OCI-LY1 (cell line): ENCODE results near the gene ESRP2.

Experiments
- H2AFZ ChIP-seq: fragments of 200-600 bp; sonication (generic), shearing (Covaris generic); 2 replicates; pipeline ENCODE4 v1.6.0; 2014; ENCODE audit warnings: antibody characterized with exemption, mild to moderate bottlenecking, low read length
- H3F3A ChIP-seq: fragments of 200-600 bp; sonication (generic), shearing (Covaris generic); 2 replicates; pipeline ENCODE4 v1.6.0; 2014; ENCODE audit warnings: mild to moderate bottlenecking, antibody characterized with exemption, low read length, moderate library complexity; ENCODE audit not compliant: insufficient read depth
- H3K27ac ChIP-seq: fragments of 200-600 bp; sonication (generic); 2 replicates; pipeline ENCODE4 v1.5.1; 2014; ENCODE audit warnings: low read length, mixed run types, mild to moderate bottlenecking, low read depth; ENCODE audit not compliant: poor library complexity, severe bottlenecking
- H3K27me3 ChIP-seq: fragments of 200-600 bp; sonication (generic); 2 replicates; pipeline ENCODE4 v1.6.0; 2014; ENCODE audit warnings: antibody characterized with exemption, mild to moderate bottlenecking, low read length, moderate library complexity; ENCODE audit not compliant: insufficient read depth
- H3K36me3 ChIP-seq: fragments of 200-600 bp; sonication (generic); 2 replicates; pipeline ENCODE4 v1.6.1; 2014; ENCODE audit warnings: mild to moderate bottlenecking, antibody characterized with exemption, low read length, moderate library complexity, mixed read lengths; ENCODE audit not compliant: insufficient read depth
- H3K4me1 ChIP-seq: fragments of 200-600 bp; sonication (generic); 2 replicates; pipeline ENCODE4 v1.5.1; 2014; ENCODE audit warnings: mild to moderate bottlenecking, low read length, moderate library complexity; ENCODE audit not compliant: insufficient read depth, severe bottlenecking
- H3K4me2 ChIP-seq: fragments of 200-600 bp; sonication (generic), shearing (Covaris generic); 2 replicates; pipeline ENCODE4 v1.6.1; 2014; ENCODE audit warnings: low read length
- H3K4me3 ChIP-seq: fragments of 200-600 bp; sonication (generic); 2 replicates; pipeline ENCODE4 v1.5.1; 2014; ENCODE audit warnings: low read length, low read depth, mild to moderate bottlenecking, mixed read lengths; ENCODE audit not compliant: poor library complexity, severe bottlenecking
- H3K79me2 ChIP-seq: fragments of 200-600 bp; shearing (Covaris generic); 2 replicates; pipeline ENCODE4 v1.6.1; 2016; ENCODE audit warnings: mixed run types, low read length, mixed read lengths; ENCODE audit not compliant: insufficient read depth
- H3K9ac ChIP-seq: fragments of 200-600 bp; sonication (generic), shearing (Covaris generic); 2 replicates; pipeline ENCODE4 v1.6.1; 2014; ENCODE audit warnings: mild to moderate bottlenecking, low read length, mixed read lengths
- H3K9me2 ChIP-seq: fragments of 200-600 bp; sonication (generic), shearing (Covaris generic); 2 replicates; pipeline ENCODE4 v1.6.1; 2014; ENCODE audit warnings: low read depth, mild to moderate bottlenecking, low read length, mixed read lengths
- H3K9me3 ChIP-seq: fragments of 200-600 bp; shearing (Covaris generic); 2 replicates; pipeline ENCODE4 v1.6.1; 2014; ENCODE audit warnings: low read length, mixed read lengths
- H4K20me1 ChIP-seq: fragments of 200-600 bp; sonication (generic), shearing (Covaris generic); 2 replicates; pipeline ENCODE4 v1.6.0; 2016; ENCODE audit warnings: mild to moderate bottlenecking, low read length; ENCODE audit not compliant: insufficient read depth
- EZH2 ChIP-seq: fragments of 200-600 bp; sonication (generic), shearing (Covaris generic); IDR thresholded peaks from 2 replicates; pipeline ENCODE4 v1.8.0; 2017; ENCODE audit warnings: borderline replicate concordance, mixed run types, mild to moderate bottlenecking, antibody characterized with exemption, low read length, moderate library complexity, mixed read lengths
- TF ChIP-seq, protein P1 (sequence below): fragments of 200-600 bp; sonication (generic), shearing (Covaris generic); IDR thresholded peaks from 2 replicates; pipeline ENCODE4 v1.5.1; 2017; ENCODE audit warnings: mild to moderate bottlenecking, antibody characterized with exemption, low read length, moderate library complexity, mixed read lengths

Gene ESRP2

DNA sequence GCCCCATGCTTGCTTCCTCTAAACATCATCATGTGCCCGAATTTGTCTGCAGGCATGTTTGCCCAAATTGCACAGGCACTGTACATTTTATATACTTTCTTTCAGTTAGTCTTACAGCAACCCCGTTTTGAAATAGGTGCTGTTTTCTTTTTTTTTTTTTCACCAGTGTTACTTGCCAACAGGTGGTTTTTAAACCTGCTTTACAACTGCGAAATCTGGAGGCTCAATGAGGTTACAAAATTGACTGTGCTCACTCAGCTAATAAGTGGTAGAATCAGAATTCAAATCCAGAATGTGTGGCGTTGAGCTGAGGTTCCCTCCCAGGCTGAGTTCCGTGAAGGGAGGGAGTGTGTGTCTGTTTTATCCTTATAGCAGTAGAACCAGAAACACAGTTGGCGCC lies 15.0 kb upstream of the ESRP2 start:
- Histone ChIP-seq H3K4me1 (peaks cover 54% of the 10 kb centered on the region), H3K27ac (peak overlapping the region; percentile 98)

GRCh38 chr16:68249371-68249770 lies 13.4 kb upstream of the ESRP2 start:
- H3K9me3 ChIP-seq: no peaks in the 10 kb centered on the region
- peak overlapping the region; percentile 44 for H3K27ac ChIP-seq
- no peaks in the 10 kb centered on the region for H3K27me3 ChIP-seq
- H3K9ac ChIP-seq: no peak overlapping the region
- H3K4me2 ChIP-seq: no peak overlapping the region
- H3K79me2 ChIP-seq: no peaks in the 10 kb centered on the region
- no peak overlapping the region for H2AFZ ChIP-seq
- TF ChIP-seq, protein P1, sequence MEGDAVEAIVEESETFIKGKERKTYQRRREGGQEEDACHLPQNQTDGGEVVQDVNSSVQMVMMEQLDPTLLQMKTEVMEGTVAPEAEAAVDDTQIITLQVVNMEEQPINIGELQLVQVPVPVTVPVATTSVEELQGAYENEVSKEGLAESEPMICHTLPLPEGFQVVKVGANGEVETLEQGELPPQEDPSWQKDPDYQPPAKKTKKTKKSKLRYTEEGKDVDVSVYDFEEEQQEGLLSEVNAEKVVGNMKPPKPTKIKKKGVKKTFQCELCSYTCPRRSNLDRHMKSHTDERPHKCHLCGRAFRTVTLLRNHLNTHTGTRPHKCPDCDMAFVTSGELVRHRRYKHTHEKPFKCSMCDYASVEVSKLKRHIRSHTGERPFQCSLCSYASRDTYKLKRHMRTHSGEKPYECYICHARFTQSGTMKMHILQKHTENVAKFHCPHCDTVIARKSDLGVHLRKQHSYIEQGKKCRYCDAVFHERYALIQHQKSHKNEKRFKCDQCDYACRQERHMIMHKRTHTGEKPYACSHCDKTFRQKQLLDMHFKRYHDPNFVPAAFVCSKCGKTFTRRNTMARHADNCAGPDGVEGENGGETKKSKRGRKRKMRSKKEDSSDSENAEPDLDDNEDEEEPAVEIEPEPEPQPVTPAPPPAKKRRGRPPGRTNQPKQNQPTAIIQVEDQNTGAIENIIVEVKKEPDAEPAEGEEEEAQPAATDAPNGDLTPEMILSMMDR: no peak
- no peak for TF ChIP-seq EZH2
- peaks cover 28% of the 10 kb centered on the region for H3K36me3 ChIP-seq
- peaks cover 60% of the 10 kb centered on the region for H3K4me1 ChIP-seq
- no peaks in the 10 kb centered on the region for H3K9me2 ChIP-seq
- no peaks in the 10 kb centered on the region; the same call in 1 of the 2 replicates for H3F3A ChIP-seq
- no peak overlapping the region for H3K4me3 ChIP-seq
- H4K20me1 ChIP-seq: no peaks in the 10 kb centered on the region

More for the DNA sequence above, 15.0 kb upstream of the ESRP2 start:
- Histone ChIP-seq H3K27me3 (no peaks in the 10 kb centered on the region), H3K9me3 (no peaks in the 10 kb centered on the region), H3F3A (no peaks in the 10 kb centered on the region; the same call in 1 of the 2 replicates), H3K4me3 (peak overlapping the region; percentile 26), H3K9ac (peak overlapping the region; percentile 35; the same call in 1 of the 2 replicates), H3K4me2 (peak overlapping the region; percentile 28; the same call in 1 of the 2 replicates), H3K36me3 (peaks cover 43% of the 10 kb centered on the region), H4K20me1 (no peaks in the 10 kb centered on the region), H2AFZ (no peak overlapping the region), H3K9me2 (no peaks in the 10 kb centered on the region), H3K79me2 (no peaks in the 10 kb centered on the region)
- TF ChIP-seq, protein P1: no peak
- no peak for TF ChIP-seq EZH2

GRCh38 chr16:68247932-68248331 lies 12.0 kb upstream of the ESRP2 start:
- H3K9me2 ChIP-seq: no peaks in the 10 kb centered on the region
- peak overlapping the region; percentile 88 for H3K4me3 ChIP-seq
- H4K20me1 ChIP-seq: no peaks in the 10 kb centered on the region
- H3K4me1 ChIP-seq: peaks cover 62% of the 10 kb centered on the region
- H3K27ac ChIP-seq: peak overlapping the region; percentile 71
- H3K79me2 ChIP-seq: no peaks in the 10 kb centered on the region
- no peaks in the 10 kb centered on the region for H3K9me3 ChIP-seq
- H3K4me2 ChIP-seq: peak overlapping the region; percentile 91; the same call in 1 of the 2 replicates
- H3K36me3 ChIP-seq: peaks cover 18% of the 10 kb centered on the region
- H3K9ac ChIP-seq: peak overlapping the region; percentile 26; the same call in 1 of the 2 replicates
- H2AFZ ChIP-seq: no peak overlapping the region
- no peaks in the 10 kb centered on the region; the same call in 1 of the 2 replicates for H3F3A ChIP-seq
- TF ChIP-seq EZH2: no peak
- TF ChIP-seq, protein P1: no peak
- no peaks in the 10 kb centered on the region for H3K27me3 ChIP-seq
